HG02759 (cell line): Measurements from ENCODE around the gene C3orf52.

Source experiments
- ATAC-seq: cut with Tn5 transposase; IDR thresholded peaks from one replicate; pipeline ENCODE4 v1.9.1; 2021; ENCODE audit warnings: mild to moderate bottlenecking, moderate library complexity; ENCODE audit not compliant: unreplicated experiment

Gene C3orf52

GRCh38 chr3:112117841-112118571 lies 31.8 kb downstream of the C3orf52 start:
- no peak for ATAC-seq

- ATAC-seq: peak; percentile 23
Observed at GRCh38 chr3:112119962-112120836, 34.0 kb downstream of the C3orf52 start.

- ATAC-seq: no peak
Observed at GRCh38 chr3:112121577-112122547, 35.7 kb downstream of the C3orf52 start.

GRCh38 chr3:112122870-112123269 lies 36.7 kb downstream of the C3orf52 start:
- no peak for ATAC-seq

- no peak for ATAC-seq
Observed at GRCh38 chr3:112123548-112123947, 37.4 kb downstream of the C3orf52 start.

- no peak for ATAC-seq
Observed at GRCh38 chr3:112124907-112125607, 38.9 kb downstream of the C3orf52 start.

- no peak for ATAC-seq
Observed at GRCh38 chr3:112126511-112126911, 40.3 kb downstream of the C3orf52 start.

- no peak for ATAC-seq
Observed at GRCh38 chr3:112127522-112128494, 41.6 kb downstream of the C3orf52 start.

GRCh38 chr3:112128843-112129727 lies 42.9 kb downstream of the C3orf52 start:
- peak; percentile 45 for ATAC-seq

- ATAC-seq: no peak
Observed at GRCh38 chr3:112129925-112130637, 43.9 kb downstream of the C3orf52 start.

- ATAC-seq: no peak
Observed at GRCh38 chr3:112130638-112130993, 44.4 kb downstream of the C3orf52 start.

GRCh38 chr3:112131111-112131510 lies 44.9 kb downstream of the C3orf52 start:
- no peak for ATAC-seq

GRCh38 chr3:112132088-112132487 lies 45.9 kb downstream of the C3orf52 start:
- ATAC-seq: no peak

- peak; percentile 0 for ATAC-seq
Observed at GRCh38 chr3:112132554-112132953, 46.4 kb downstream of the C3orf52 start.

GRCh38 chr3:112132975-112133448 lies 46.8 kb downstream of the C3orf52 start, which contains the start of gene GCSAM:
TSS of gene GCSAM (minus strand) at chr3:112133248. CDS start at chr3:112133120, 128 bp downstream.
- ATAC-seq: peak; percentile 78

- no peak for ATAC-seq
Observed at GRCh38 chr3:112133626-112134334, 47.6 kb downstream of the C3orf52 start.
